HL-60 (cell line): ENCODE results near the gene F5.

Experiments
- DNase-seq, 2 experiments: peaks; one replicate each; pipeline ENCODE4 v3.0.0-alpha.2; 2010 to 2020; ENCODE audit warnings: low read depth in 1 of 2, low spot score in 1 of 2
- H3K27ac ChIP-seq: fragments of 250-450 bp; sonication (Bioruptor Pico); replicated peaks from 2 replicates; pipeline ENCODE4 v1.5.1; 2020; ENCODE audit warnings: mild to moderate bottlenecking, moderate library complexity
- H3K27me3 ChIP-seq: fragments of 250-450 bp; sonication (Bioruptor Pico); 2 replicates; pipeline ENCODE4 v1.5.1; 2021; ENCODE audit warnings: mild to moderate bottlenecking, moderate library complexity; ENCODE audit not compliant: insufficient read depth, poor library complexity, severe bottlenecking
- H3K4me3 ChIP-seq: replicated peaks from 2 replicates; pipeline ENCODE4 v1.5.1; 2011; ENCODE audit warnings: mild to moderate bottlenecking, control low read depth, low read length; ENCODE audit not compliant: insufficient read depth
- CTCF ChIP-seq: IDR thresholded peaks from one replicate; pipeline ENCODE4 v1.5.1; 2011; ENCODE audit warnings: low read length, control low read depth, inconsistent platforms; ENCODE audit not compliant: insufficient read depth
- GABPA ChIP-seq: IDR thresholded peaks from 2 replicates; pipeline ENCODE4 v1.6.1; 2012; ENCODE audit warnings: low read depth
- POLR2AphosphoS5 ChIP-seq: IDR thresholded peaks from 2 replicates; pipeline ENCODE4 v1.6.1; 2012; ENCODE audit warnings: low read depth
- REST ChIP-seq: IDR thresholded peaks from 2 replicates; pipeline ENCODE4 v1.6.1; 2012; ENCODE audit warnings: low read depth; ENCODE audit not compliant: insufficient replicate concordance
- SPI1 ChIP-seq: IDR thresholded peaks from 2 replicates; pipeline ENCODE4 v1.6.1; 2012; ENCODE audit warnings: low read depth, mild to moderate bottlenecking, borderline replicate concordance

F5 gene

GRCh38 chr1:169528215-169529067, 57.8 kb downstream of the F5 start:
- no peak overlapping the region for H3K4me3 ChIP-seq
- TF ChIP-seq GABPA (no peak), SPI1 (peak; percentile 85)
- DNase-seq: peak in 1 of 2 experiments; percentile 22

GRCh38 chr1:169527451-169528214, 58.6 kb downstream of the F5 start:
- H3K27ac ChIP-seq: peak overlapping the region; percentile 74
- peak; percentile 35 to 70 for DNase-seq
- no peak for TF ChIP-seq SPI1
- TF ChIP-seq POLR2AphosphoS5: no peak
- TF ChIP-seq CTCF: no peak
- no peak for TF ChIP-seq REST
- no peak for TF ChIP-seq GABPA
- H3K4me3 ChIP-seq: no peak overlapping the region
- no peaks in the 10 kb centered on the region for H3K27me3 ChIP-seq

More at GRCh38 chr1:169528215-169529067, 57.8 kb downstream of the F5 start:
- Histone ChIP-seq H3K27ac (peak overlapping the region; percentile 74), H3K27me3 (no peaks in the 10 kb centered on the region)

DNA sequence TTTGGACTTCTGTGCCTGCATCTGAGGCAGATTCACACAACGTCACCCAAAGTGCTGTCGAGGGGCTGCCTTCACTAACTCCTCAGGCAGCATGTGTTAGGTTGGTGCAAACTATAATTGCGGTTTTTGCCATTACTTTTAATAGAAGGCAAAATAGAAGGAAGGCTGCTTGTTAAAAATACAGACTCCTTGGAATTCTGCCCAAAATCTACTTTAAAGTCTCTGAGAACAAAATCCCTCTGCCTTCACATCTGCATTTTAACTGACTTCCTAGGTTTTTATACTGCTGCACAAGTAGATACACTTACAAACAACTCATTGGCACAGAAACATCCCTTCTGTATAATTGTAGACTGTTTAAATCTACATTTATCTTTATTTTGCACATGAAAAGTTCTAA, 59.3 kb downstream of the F5 start:
- no peaks in the 10 kb centered on the region for H3K27me3 ChIP-seq
- no peak overlapping the region for H3K4me3 ChIP-seq
- TF ChIP-seq REST: no peak
- peak overlapping the region; percentile 74 for H3K27ac ChIP-seq
- DNase-seq: no peak

GRCh38 chr1:169526120-169526832, 60.0 kb downstream of the F5 start:
- H3K4me3 ChIP-seq: no peak overlapping the region
- H3K27ac ChIP-seq: no peak overlapping the region
- H3K27me3 ChIP-seq: no peaks in the 10 kb centered on the region
- DNase-seq: no peak
- TF ChIP-seq REST (no peak), CTCF (no peak), POLR2AphosphoS5 (no peak), GABPA (no peak), SPI1 (no peak)
